Activated naive CD8-positive, alpha-beta T cell treated with anti-CD3 and anti-CD28 coated beads for 36 hours (primary cell): ENCODE measurements around the gene UBLCP1. TPM values are rescaled to one million over a fixed set of nuclear protein-coding genes. Genes with fewer than 3 reads are reported as not detected.
A peak's percentile ranks its signal among the peaks of the same experiment; 100 is the strongest.
"Not testable (repeated sequence)": the region's sequence is repeated elsewhere in the genome, so short reads cannot be mapped to it uniquely, and the experiment has no call there.

Experiments used
- DNase-seq: peaks from one replicate; pipeline ENCODE4 v3.0.0; 2021
- H3K27ac Mint-ChIP-seq: one replicate; pipeline ENCODE4 v1.8.0; 2022; ENCODE audit warnings: mild to moderate bottlenecking, moderate library complexity, mixed read lengths
- H3K27me3 Mint-ChIP-seq: one replicate; pipeline ENCODE4 v1.8.0; 2022; ENCODE audit warnings: mild to moderate bottlenecking, mixed read lengths
- H3K36me3 Mint-ChIP-seq: one replicate; pipeline ENCODE4 v1.8.0; 2021; ENCODE audit warnings: mild to moderate bottlenecking, mixed read lengths
- H3K4me1 Mint-ChIP-seq: one replicate; pipeline ENCODE4 v1.8.0; 2021; ENCODE audit warnings: mixed read lengths
- H3K4me3 Mint-ChIP-seq: one replicate; pipeline ENCODE4 v1.8.0; 2022; ENCODE audit warnings: mild to moderate bottlenecking, moderate library complexity, mixed read lengths
- H3K9me3 Mint-ChIP-seq: one replicate; pipeline ENCODE4 v1.8.0; 2022; ENCODE audit warnings: mixed read lengths
- total RNA-seq, 2 experiments: library from RNA; stranded (reverse); gene quantifications; one replicate each; pipeline ENCODE4 v1.2.3, GENCODE V29; 2021

UBLCP1 gene
- total RNA-seq, 2 experiments from 2014 or later, result 40.4 to 42.3 TPM

DNA sequence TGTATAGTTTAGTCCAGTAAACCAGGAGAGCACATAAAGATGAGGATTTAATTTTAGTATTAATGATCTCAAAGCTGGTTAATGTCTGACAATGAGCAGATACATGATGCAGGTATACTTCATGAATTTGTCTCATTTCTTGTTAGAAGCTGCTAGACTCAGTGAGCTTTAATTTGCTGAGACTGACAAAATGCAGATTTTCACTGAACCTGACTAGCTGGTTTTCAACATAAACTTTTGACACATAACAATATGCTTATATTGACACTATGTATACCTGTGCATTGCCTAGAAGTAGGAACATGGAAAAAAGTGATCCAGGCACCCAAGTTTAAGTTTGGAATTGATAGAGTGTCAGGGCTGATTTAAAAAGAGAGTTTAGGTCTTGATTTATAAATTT, 10.8 kb downstream of the UBLCP1 start:
- Mint-ChIP-seq H3K4me3 (no peak overlapping the region), H3K4me1 (peaks cover 19% of the 10 kb centered on the region), H3K36me3 (peaks cover 13% of the 10 kb centered on the region), H3K9me3 (no peaks in the 10 kb centered on the region), H3K27ac (no peak overlapping the region), H3K27me3 (no peaks in the 10 kb centered on the region)
- DNase-seq, result no peak

DNA sequence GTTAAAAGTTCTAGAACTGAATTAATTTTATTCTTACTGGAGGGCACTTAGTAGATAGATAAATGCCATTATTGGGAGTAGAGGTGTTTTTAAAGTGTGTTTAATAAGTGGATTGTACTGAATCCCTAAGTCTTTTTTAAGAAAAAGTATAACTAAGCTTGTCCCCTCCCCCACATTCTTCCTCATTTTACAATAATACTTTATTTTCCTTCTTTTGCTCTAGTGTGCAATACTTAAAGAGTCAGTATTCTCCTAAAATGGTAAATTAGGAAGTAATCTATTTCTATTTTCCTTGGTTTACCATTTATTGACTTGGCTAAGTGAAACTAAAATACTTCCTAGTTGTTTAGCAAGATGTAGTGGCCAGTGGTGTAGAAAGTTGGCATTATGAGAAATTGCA, 11.6 kb downstream of the UBLCP1 start:
- Mint-ChIP-seq H3K27ac (no peak overlapping the region), H3K4me1 (peaks cover 13% of the 10 kb centered on the region), H3K9me3 (no peaks in the 10 kb centered on the region), H3K27me3 (no peaks in the 10 kb centered on the region), H3K36me3 (peaks cover 16% of the 10 kb centered on the region), H3K4me3 (no peak overlapping the region)
- DNase-seq, result no peak

DNA sequence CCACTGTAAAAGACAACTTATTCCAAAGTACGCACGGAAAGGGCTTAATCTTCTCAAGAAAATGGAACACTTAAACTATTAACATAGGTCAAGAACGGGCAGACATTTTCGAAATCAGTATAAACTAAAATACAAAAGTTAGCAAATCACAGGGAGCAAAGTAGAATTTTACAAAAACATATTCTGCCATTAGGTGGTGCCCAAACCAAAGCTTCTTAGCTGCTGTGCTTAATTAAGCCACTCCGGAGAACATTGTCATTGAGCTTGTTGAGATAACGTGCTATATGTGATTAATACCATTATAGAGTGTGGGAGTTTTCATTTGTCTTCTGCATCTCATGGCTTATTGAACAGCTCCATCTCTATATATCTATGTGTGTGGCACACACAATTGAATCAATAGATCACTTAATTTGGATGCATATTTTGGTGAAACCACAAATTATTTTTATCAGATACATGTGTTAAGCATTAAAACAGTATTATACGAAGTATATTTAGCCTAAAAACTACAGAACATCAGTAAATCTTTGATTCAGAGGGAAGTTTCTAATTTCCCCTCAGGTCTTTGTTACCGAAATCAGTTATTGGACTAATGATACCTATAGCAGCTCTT, 23.4 kb downstream of the UBLCP1 start:
- peaks cover 5% of the 10 kb centered on the region for H3K36me3 Mint-ChIP-seq
- H3K4me3 Mint-ChIP-seq, result no peak overlapping the region
- H3K4me1 Mint-ChIP-seq, result no peaks in the 10 kb centered on the region
- H3K9me3 Mint-ChIP-seq, result no peaks in the 10 kb centered on the region
- DNase-seq, result no peak
- no peak overlapping the region for H3K27ac Mint-ChIP-seq
- no peaks in the 10 kb centered on the region for H3K27me3 Mint-ChIP-seq

DNA sequence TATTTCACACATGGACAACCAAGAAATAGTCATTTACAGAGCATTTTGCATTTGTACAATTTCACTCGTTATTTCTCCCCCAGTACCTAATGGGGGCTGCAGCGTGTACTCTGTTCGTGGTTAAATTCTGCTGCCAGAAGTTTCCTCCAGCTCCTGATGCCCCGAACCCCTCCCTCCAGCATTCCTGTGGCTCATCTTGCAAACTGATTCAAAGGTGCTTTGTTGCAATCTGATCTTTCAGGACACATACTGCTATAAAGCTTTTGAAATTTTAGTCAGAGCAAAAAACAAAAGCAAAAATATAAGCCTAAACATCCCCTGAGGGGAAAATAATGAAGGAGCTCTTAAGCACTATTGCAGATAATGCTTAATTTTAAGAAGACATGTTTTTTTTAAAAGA, 27.7 kb downstream of the UBLCP1 start:
- Mint-ChIP-seq H3K4me1 (no peaks in the 10 kb centered on the region), H3K4me3 (no peak overlapping the region), H3K27me3 (no peaks in the 10 kb centered on the region), H3K9me3 (no peaks in the 10 kb centered on the region), H3K36me3 (peaks cover 3% of the 10 kb centered on the region), H3K27ac (no peak overlapping the region)
- no peak for DNase-seq

DNA sequence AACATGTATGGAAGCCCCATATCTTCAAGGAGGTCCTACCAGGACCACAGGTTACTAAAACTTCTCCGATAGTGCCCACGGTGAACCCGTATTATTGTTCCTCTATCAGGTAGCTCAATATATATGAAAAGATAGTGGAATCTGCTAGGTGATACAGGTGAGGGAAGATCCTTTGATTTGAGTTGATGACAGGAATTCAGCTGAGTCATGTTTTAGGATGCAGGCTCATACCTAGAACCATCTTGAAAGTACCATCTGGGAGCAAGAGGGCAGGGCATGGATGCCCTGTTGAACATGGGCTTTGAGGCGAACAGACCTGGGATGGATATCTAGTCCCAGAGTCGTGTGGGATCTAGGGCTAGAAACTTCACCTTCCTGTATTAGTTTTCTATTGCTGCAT, 31.8 kb downstream of the UBLCP1 start:
- Mint-ChIP-seq H3K36me3 (peaks cover 16% of the 10 kb centered on the region), H3K4me3 (no peak overlapping the region), H3K27me3 (no peaks in the 10 kb centered on the region), H3K27ac (no peak overlapping the region), H3K4me1 (no peaks in the 10 kb centered on the region), H3K9me3 (peaks cover 16% of the 10 kb centered on the region)
- DNase-seq, result no peak

DNA sequence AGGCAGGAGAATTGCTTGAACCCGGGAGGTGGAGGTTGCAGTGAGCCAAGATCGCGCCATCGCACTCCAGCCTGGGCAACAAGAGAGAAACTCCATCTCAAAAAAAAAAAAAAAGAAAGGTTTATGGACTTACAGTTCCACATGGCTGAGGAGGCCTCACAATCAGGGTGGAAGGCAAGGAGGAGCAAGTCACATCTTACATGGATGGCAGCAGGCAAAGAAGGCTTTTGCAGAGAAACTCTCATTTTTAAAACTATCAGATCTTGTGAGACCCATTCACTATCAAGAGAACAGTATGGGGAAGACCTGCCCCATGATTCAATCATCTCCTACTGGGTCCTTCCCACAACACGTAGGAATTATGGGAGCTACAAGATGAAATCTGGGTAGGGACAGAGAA, 34.2 kb downstream of the UBLCP1 start:
- not testable (repeated sequence) for DNase-seq, H3K4me1 Mint-ChIP-seq, H3K4me3 Mint-ChIP-seq, H3K27ac Mint-ChIP-seq, H3K27me3 Mint-ChIP-seq
- H3K9me3 Mint-ChIP-seq, result peaks cover 26% of the 10 kb centered on the region
- H3K36me3 Mint-ChIP-seq, result peaks cover 19% of the 10 kb centered on the region

DNA sequence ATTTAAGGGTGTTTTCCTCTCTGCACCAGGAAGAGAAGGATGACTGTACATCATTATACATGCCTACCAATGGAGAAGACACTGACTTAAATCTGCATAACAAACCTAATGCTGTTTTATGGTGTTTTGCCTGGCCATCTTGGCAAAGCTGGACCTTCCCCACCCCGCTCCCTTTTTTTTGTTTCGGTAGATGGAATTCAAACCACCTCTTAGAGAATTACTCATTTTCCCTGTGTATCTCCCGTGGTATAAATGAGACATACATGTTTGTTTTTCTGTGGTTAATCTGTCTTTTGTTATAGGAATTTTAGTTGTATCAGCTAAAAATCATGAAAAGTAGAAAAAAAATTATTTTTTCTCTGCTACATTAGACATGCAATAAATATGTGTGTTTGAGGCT, 38.4 kb downstream of the UBLCP1 start:
- H3K9me3 Mint-ChIP-seq, result peaks cover 30% of the 10 kb centered on the region
- H3K4me3 Mint-ChIP-seq, result no peak overlapping the region
- H3K36me3 Mint-ChIP-seq, result peaks cover 24% of the 10 kb centered on the region
- H3K4me1 Mint-ChIP-seq, result no peaks in the 10 kb centered on the region
- no peak overlapping the region for H3K27ac Mint-ChIP-seq
- no peak for DNase-seq
- no peaks in the 10 kb centered on the region for H3K27me3 Mint-ChIP-seq

DNA sequence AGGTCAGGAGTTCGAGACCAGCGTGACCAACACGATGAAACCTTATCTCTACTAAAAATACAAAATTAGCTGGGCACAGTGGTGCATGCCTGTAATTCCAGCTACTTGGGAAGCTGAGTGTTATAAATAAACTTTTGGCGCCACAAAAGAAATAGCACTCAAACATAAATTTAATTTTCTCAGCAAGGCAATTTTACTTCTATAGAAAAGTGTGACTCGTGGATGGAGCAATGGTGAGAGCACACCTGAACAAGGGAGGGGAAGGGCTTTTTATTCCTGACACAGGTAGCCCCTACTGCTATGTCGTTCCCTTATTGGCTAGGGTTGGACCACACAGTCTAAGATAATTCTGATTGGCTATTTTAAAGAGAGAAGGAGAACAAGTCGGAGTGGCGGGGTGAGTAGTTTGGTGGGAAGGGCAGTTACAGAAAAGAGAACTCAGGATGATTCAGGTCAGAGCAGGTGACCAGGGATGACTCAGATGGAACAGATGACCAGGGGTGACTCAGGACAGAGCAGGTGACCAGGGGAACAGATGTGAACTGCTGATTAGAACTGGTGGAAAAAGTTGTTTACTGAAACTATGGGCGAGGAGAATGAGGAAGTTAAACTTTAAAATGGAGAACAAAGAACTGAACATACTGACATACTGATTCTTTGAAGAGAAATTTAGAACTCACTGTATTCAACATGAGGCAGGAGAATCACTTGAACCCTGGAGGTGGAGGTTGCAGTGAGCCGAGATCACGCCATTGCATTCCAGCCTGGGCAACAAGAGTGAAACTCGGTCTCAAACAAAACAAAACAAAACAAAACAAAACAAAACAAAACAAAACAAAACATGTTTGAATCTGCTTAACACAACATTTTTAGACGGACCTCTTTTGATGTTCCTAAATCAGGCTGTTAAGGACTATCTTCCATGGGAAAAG, 39.1 kb downstream of the UBLCP1 start:
- H3K36me3 Mint-ChIP-seq, result peaks cover 21% of the 10 kb centered on the region
- peaks cover 29% of the 10 kb centered on the region for H3K9me3 Mint-ChIP-seq
- not testable (repeated sequence) for H3K27me3 Mint-ChIP-seq, DNase-seq, H3K4me3 Mint-ChIP-seq, H3K4me1 Mint-ChIP-seq, H3K27ac Mint-ChIP-seq

DNA sequence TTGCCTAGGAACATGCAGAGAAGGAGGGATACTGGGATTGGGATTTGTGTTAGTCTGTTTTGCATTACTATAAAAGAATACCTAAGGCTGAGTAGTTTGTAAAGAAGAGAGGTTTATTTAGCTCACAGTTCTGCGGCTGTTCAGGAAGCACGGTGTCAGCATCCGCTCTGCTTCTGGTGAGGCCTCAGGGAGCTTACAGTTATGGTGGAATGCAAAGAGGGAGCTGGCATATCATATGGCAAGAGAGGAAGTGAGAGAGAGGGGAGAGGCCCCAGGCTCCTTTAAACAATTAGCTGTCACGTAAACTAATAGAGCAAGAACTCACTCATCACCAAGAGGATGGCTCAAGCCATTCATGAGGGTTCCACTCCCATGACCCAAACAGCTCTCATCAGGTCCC, 40.2 kb downstream of the UBLCP1 start:
- Mint-ChIP-seq H3K9me3 (peaks cover 22% of the 10 kb centered on the region), H3K27ac (no peak overlapping the region)

DNA sequence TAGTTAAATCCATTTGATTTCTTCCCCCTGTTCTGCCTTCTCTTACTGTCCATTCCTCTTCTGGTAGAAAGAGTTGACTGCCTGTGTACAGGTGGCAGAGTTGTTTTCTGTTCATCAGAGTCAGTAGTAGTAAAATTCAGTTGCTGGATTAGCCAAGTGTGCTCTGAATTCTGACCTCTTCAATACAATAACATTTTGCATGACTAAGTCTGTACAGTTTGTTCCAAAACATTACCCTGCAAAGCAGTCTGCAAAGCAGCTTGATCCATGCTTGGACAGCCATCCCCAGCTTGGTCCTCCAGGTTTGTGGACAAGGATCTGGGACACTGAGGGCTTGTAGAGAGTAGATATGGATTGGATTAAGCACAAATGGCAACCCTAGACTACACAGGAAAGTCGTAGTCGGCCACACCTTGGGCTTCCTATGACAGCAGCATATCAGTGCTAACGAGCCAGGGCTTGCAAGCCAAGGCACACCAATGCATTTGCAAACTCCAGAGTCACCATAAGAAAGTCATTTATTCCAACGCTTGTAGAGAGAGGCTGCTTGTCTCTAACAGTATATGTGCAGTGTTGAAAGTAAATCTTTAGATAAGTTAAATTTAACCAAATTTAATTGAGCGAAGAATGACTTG, 42.0 kb downstream of the UBLCP1 start:
- H3K9me3 Mint-ChIP-seq, result peaks cover 14% of the 10 kb centered on the region
- peaks cover 19% of the 10 kb centered on the region for H3K27me3 Mint-ChIP-seq
- no peak for DNase-seq
- H3K4me3 Mint-ChIP-seq, result no peak overlapping the region
- H3K27ac Mint-ChIP-seq, result no peak overlapping the region
- peaks cover 11% of the 10 kb centered on the region for H3K36me3 Mint-ChIP-seq
- no peaks in the 10 kb centered on the region for H3K4me1 Mint-ChIP-seq

More for the DNA sequence above, 40.2 kb downstream of the UBLCP1 start:
- no peak for DNase-seq
- Mint-ChIP-seq H3K4me3 (no peak overlapping the region), H3K36me3 (peaks cover 16% of the 10 kb centered on the region), H3K4me1 (no peaks in the 10 kb centered on the region), H3K27me3 (peaks cover 4% of the 10 kb centered on the region)

DNA sequence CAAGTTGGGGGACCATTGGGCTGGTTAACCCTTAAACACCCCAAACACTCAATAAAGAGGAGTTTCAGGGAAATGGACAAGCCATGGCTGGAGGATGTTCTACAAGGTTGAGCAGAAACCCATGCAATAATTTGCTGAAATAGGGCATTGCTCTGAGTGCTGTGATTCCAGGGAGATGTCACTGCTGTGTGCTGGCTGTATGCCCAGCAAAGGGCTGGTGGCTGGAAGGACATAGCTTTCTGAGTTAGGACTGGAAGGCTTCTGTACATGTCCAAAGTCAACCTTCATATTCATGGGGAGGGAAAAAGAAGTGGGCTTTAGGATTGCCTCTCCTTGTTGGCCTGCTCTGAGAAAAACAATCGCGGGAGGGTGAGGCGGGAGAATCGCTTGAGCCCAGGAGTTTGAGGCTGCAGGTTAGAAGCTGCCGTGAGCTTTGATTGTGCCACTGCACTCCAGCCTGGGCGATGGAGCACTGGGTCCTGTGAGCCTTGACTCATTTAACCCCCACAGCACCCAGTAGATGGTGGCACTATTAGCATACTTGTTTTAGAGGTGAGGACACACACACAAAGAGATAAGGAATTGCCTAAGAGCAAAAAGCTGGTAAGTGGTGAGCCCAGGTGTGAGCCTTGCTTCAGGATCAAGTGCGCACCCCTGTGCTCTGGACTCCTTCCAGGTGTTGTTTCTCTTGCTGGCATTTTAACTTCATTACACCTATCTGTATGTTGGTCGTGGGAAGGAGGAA, 46.8 kb downstream of the UBLCP1 start:
- peaks cover 39% of the 10 kb centered on the region for H3K27me3 Mint-ChIP-seq
- H3K27ac Mint-ChIP-seq, result no peak overlapping the region
- no peaks in the 10 kb centered on the region for H3K36me3 Mint-ChIP-seq
- peaks cover 3% of the 10 kb centered on the region for H3K4me1 Mint-ChIP-seq
- no peak for DNase-seq
- no peaks in the 10 kb centered on the region for H3K9me3 Mint-ChIP-seq
- H3K4me3 Mint-ChIP-seq, result no peak overlapping the region

DNA sequence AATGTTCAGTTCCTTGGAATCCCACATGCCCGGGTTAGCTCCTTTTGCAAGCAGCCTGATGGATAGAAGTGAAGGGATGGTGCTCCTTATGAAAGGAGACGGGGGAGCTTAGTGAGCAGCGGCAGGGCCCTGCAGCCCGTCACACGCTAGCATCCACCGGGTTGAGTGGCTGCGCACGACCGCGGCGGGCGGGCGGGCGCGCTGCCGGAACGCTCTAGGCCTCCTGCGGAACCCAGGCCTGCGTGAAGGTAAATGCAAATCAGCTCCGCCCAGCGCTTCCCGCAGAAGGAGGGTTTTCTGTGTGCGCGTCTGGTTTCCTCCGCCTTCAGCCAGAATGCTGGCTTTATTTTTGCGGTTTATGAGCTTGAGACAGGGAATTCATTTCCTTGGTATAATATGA, 47.4 kb downstream of the UBLCP1 start:
- peak; percentile 33 for DNase-seq
- Mint-ChIP-seq H3K4me1 (peaks cover 3% of the 10 kb centered on the region), H3K9me3 (no peaks in the 10 kb centered on the region), H3K4me3 (peak overlapping the region; percentile 42), H3K36me3 (no peaks in the 10 kb centered on the region), H3K27me3 (peaks cover 39% of the 10 kb centered on the region), H3K27ac (no peak overlapping the region)

DNA sequence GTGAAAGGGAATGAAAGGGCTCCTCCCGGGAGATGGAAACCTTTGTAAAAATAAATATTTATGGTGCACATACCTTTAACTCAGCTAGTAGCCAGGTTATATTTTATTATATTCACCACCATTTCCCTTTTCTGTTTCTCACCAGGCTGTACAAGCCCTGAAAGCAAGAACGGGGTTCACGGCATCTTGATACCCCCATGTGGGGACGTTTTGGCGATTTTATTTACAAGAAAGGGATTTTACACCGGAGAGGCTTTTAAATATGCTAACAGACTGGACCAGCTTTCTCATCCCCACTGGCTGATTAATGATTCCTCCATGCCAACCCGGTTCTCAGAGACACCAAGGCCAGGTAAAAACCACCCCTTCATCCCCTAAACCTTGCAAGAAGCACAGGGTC, 48.0 kb downstream of the UBLCP1 start:
- H3K4me3 Mint-ChIP-seq, result no peak overlapping the region
- peaks cover 39% of the 10 kb centered on the region for H3K27me3 Mint-ChIP-seq
- H3K27ac Mint-ChIP-seq, result no peak overlapping the region

DNA sequence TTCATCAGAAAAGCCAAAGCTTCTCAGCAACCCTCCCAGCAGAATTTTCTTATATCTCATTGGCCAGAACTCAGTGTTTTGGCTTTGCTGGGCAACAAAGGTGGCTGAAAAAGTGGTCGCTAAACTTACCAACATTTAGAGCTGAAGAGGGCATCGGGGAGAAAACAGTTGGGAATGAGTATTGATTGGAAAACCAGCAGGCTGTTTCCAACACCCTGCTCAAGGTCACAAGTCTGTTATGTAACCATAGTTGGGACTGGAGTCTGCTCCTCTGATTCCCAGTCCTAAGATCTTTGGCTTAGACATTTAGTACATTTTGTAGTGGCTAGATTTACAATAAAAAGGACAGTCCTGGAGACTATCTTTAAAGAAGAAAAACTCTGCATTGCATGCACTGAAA, 50.1 kb downstream of the UBLCP1 start:
- Mint-ChIP-seq H3K4me1 (peaks cover 3% of the 10 kb centered on the region), H3K36me3 (no peaks in the 10 kb centered on the region), H3K27me3 (peaks cover 36% of the 10 kb centered on the region), H3K27ac (no peak overlapping the region), H3K9me3 (no peaks in the 10 kb centered on the region), H3K4me3 (no peak overlapping the region)
- DNase-seq, result no peak

More for the DNA sequence above, 48.0 kb downstream of the UBLCP1 start:
- Mint-ChIP-seq H3K4me1 (peaks cover 3% of the 10 kb centered on the region), H3K36me3 (no peaks in the 10 kb centered on the region), H3K9me3 (no peaks in the 10 kb centered on the region)
- DNase-seq, result no peak
